ENCODE results near the gene NOXA1.

GRCh38 chr9:137396227-137396626 is 27.0 kb upstream of the NOXA1 start:
- TF ChIP-seq CTCF (IDR thresholded peaks at IDR 0.05) (no peak), POLR2A (IDR thresholded peaks at IDR 0.05) (no peak)

All from right lobe of liver (tissue), 4 donors.